ENCODE data around the gene ODF2.

DNA sequence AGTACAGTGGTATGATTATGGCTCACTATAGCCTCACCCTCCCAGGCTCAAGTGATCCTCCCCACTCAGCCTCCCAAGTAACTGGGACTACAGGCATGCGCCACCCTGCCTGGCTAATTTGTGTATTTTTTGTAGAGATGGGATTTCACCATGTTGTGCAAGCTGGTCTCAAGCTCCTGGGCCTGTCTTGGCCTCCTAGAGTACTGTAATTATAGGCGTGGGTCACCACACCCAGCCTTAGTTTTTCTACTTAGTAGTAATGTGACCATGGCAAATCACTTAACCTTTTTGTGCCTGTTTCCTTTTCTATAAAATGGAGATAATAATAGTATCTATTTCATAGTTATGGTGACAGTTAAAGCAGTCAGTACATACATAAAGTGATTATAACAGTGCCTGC is 70.9 kb downstream of the ODF2 start:
- TF ChIP-seq, protein P1, sequence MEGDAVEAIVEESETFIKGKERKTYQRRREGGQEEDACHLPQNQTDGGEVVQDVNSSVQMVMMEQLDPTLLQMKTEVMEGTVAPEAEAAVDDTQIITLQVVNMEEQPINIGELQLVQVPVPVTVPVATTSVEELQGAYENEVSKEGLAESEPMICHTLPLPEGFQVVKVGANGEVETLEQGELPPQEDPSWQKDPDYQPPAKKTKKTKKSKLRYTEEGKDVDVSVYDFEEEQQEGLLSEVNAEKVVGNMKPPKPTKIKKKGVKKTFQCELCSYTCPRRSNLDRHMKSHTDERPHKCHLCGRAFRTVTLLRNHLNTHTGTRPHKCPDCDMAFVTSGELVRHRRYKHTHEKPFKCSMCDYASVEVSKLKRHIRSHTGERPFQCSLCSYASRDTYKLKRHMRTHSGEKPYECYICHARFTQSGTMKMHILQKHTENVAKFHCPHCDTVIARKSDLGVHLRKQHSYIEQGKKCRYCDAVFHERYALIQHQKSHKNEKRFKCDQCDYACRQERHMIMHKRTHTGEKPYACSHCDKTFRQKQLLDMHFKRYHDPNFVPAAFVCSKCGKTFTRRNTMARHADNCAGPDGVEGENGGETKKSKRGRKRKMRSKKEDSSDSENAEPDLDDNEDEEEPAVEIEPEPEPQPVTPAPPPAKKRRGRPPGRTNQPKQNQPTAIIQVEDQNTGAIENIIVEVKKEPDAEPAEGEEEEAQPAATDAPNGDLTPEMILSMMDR (IDR thresholded peaks at IDR 0.05) = no peak
- TF ChIP-seq ETV6 (CRISPR knock-in tag; IDR thresholded peaks at IDR 0.05) (no peak), ZNF423 (CRISPR knock-in tag; IDR thresholded peaks at IDR 0.05) (no peak), ZBTB21 (CRISPR knock-in tag; IDR thresholded peaks at IDR 0.05; ENCODE audit: borderline replicate concordance) (no peak), GABPB1 (CRISPR knock-in tag; IDR thresholded peaks at IDR 0.05) (no peak), CREM (CRISPR knock-in tag; IDR thresholded peaks at IDR 0.05) (no peak), ZNF232 (CRISPR knock-in tag; IDR thresholded peaks at IDR 0.05) (no peak), NR3C1 (CRISPR knock-in tag; conservative IDR thresholded peaks at IDR 0.05; ENCODE audit: low read depth) (no peak), JUN (CRISPR knock-in tag; IDR thresholded peaks at IDR 0.05) (no peak), NFYB (CRISPR knock-in tag; conservative IDR thresholded peaks at IDR 0.05; ENCODE audit: low read depth) (no peak)
- TF ChIP-seq, protein P2, sequence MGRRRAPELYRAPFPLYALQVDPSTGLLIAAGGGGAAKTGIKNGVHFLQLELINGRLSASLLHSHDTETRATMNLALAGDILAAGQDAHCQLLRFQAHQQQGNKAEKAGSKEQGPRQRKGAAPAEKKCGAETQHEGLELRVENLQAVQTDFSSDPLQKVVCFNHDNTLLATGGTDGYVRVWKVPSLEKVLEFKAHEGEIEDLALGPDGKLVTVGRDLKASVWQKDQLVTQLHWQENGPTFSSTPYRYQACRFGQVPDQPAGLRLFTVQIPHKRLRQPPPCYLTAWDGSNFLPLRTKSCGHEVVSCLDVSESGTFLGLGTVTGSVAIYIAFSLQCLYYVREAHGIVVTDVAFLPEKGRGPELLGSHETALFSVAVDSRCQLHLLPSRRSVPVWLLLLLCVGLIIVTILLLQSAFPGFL (CRISPR knock-in tag; IDR thresholded peaks at IDR 0.05; ENCODE audit: borderline replicate concordance) = no peak
- TF ChIP-seq, protein P3, sequence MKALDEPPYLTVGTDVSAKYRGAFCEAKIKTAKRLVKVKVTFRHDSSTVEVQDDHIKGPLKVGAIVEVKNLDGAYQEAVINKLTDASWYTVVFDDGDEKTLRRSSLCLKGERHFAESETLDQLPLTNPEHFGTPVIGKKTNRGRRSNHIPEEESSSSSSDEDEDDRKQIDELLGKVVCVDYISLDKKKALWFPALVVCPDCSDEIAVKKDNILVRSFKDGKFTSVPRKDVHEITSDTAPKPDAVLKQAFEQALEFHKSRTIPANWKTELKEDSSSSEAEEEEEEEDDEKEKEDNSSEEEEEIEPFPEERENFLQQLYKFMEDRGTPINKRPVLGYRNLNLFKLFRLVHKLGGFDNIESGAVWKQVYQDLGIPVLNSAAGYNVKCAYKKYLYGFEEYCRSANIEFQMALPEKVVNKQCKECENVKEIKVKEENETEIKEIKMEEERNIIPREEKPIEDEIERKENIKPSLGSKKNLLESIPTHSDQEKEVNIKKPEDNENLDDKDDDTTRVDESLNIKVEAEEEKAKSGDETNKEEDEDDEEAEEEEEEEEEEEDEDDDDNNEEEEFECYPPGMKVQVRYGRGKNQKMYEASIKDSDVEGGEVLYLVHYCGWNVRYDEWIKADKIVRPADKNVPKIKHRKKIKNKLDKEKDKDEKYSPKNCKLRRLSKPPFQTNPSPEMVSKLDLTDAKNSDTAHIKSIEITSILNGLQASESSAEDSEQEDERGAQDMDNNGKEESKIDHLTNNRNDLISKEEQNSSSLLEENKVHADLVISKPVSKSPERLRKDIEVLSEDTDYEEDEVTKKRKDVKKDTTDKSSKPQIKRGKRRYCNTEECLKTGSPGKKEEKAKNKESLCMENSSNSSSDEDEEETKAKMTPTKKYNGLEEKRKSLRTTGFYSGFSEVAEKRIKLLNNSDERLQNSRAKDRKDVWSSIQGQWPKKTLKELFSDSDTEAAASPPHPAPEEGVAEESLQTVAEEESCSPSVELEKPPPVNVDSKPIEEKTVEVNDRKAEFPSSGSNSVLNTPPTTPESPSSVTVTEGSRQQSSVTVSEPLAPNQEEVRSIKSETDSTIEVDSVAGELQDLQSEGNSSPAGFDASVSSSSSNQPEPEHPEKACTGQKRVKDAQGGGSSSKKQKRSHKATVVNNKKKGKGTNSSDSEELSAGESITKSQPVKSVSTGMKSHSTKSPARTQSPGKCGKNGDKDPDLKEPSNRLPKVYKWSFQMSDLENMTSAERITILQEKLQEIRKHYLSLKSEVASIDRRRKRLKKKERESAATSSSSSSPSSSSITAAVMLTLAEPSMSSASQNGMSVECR (CRISPR knock-in tag; IDR thresholded peaks at IDR 0.05; ENCODE audit: borderline replicate concordance) = no peak
- TF ChIP-seq, protein P4, sequence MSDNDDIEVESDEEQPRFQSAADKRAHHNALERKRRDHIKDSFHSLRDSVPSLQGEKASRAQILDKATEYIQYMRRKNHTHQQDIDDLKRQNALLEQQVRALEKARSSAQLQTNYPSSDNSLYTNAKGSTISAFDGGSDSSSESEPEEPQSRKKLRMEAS (CRISPR knock-in tag; IDR thresholded peaks at IDR 0.05) = no peak
- TF ChIP-seq, protein P5, sequence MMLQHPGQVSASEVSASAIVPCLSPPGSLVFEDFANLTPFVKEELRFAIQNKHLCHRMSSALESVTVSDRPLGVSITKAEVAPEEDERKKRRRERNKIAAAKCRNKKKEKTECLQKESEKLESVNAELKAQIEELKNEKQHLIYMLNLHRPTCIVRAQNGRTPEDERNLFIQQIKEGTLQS (CRISPR knock-in tag; conservative IDR thresholded peaks at IDR 0.05) = no peak

Data from WTC11 (cell line).